Cortex of kidney (tissue), 1 donor: Measurements from ENCODE around the gene USPL1.

Experiments used
- DNase-seq: peaks from one replicate; lab custom pipeline; 2025; lab: John Stamatoyannopoulos, UW

USPL1 gene

GRCh38 chr13:30697177-30697953 lies 79.6 kb downstream of the USPL1 start:
- DNase-seq, result no peak

GRCh38 chr13:30697996-30698401 lies 80.3 kb downstream of the USPL1 start:
- DNase-seq, result no peak

GRCh38 chr13:30698488-30699005 lies 80.8 kb downstream of the USPL1 start:
- DNase-seq, result no peak

GRCh38 chr13:30700364-30700763 lies 82.6 kb downstream of the USPL1 start:
- no peak for DNase-seq

- DNase-seq, result no peak
Observed at GRCh38 chr13:30702006-30702405, 84.3 kb downstream of the USPL1 start.

GRCh38 chr13:30704596-30704995 lies 86.9 kb downstream of the USPL1 start:
- DNase-seq, result no peak

GRCh38 chr13:30705680-30706079 lies 88.0 kb downstream of the USPL1 start:
- no peak for DNase-seq

GRCh38 chr13:30708541-30708940 lies 90.8 kb downstream of the USPL1 start:
- no peak for DNase-seq
